ENCODE results near the gene AIFM3.

The AIFM3 gene

GRCh38 chr22:20990184-20991180 lies 23.4 kb downstream of the AIFM3 start:
- TF ChIP-seq ESRRG (CRISPR knock-in tag; IDR thresholded peaks at IDR 0.05) (no peak), SNAI2 (CRISPR knock-in tag; IDR thresholded peaks at IDR 0.05) (no peak), ZFP3 (CRISPR knock-in tag; IDR thresholded peaks at IDR 0.05) (no peak)
- ATAC-seq: no peak

GRCh38 chr22:20991252-20992055 lies 24.4 kb downstream of the AIFM3 start:
- TF ChIP-seq RARB (CRISPR knock-in tag; IDR thresholded peaks at IDR 0.05) (no peak), ZNF565 (CRISPR knock-in tag; conservative IDR thresholded peaks at IDR 0.05; ENCODE audit: low read depth) (no peak), ZC3H10 (CRISPR knock-in tag; IDR thresholded peaks at IDR 0.05) (no peak), TCF4 (CRISPR knock-in tag; IDR thresholded peaks at IDR 0.05; ENCODE audit: borderline replicate concordance) (no peak), ZFP30 (CRISPR knock-in tag; IDR thresholded peaks at IDR 0.05) (no peak), CSDC2 (CRISPR knock-in tag; IDR thresholded peaks at IDR 0.05) (no peak), BACH2 (CRISPR knock-in tag; IDR thresholded peaks at IDR 0.05; ENCODE audit: borderline replicate concordance) (no peak), GLIS3 (CRISPR knock-in tag; IDR thresholded peaks at IDR 0.05) (no peak), ZNF8 (CRISPR knock-in tag; IDR thresholded peaks at IDR 0.05) (no peak), POU6F1 (CRISPR knock-in tag; IDR thresholded peaks at IDR 0.05; ENCODE audit: borderline replicate concordance, low read depth) (no peak)
- ATAC-seq: no peak

GRCh38 chr22:20992056-20992442 lies 25.0 kb downstream of the AIFM3 start:
- no peak for ATAC-seq
- TF ChIP-seq OSR1 (CRISPR knock-in tag; IDR thresholded peaks at IDR 0.05) (no peak), CSDC2 (CRISPR knock-in tag; IDR thresholded peaks at IDR 0.05) (no peak), TOX (CRISPR knock-in tag; IDR thresholded peaks at IDR 0.05; ENCODE audit: borderline replicate concordance) (no peak), ZNF8 (CRISPR knock-in tag; IDR thresholded peaks at IDR 0.05) (no peak), TCF4 (CRISPR knock-in tag; IDR thresholded peaks at IDR 0.05; ENCODE audit: borderline replicate concordance) (no peak), TSHZ2 (CRISPR knock-in tag; IDR thresholded peaks at IDR 0.05) (no peak), ZNF565 (CRISPR knock-in tag; conservative IDR thresholded peaks at IDR 0.05; ENCODE audit: low read depth) (no peak), GLIS3 (CRISPR knock-in tag; IDR thresholded peaks at IDR 0.05) (no peak), PPARA (CRISPR knock-in tag; IDR thresholded peaks at IDR 0.05; ENCODE audit: borderline replicate concordance) (no peak), CREB5 (CRISPR knock-in tag; IDR thresholded peaks at IDR 0.05; ENCODE audit: low read depth) (no peak), ZC3H10 (CRISPR knock-in tag; IDR thresholded peaks at IDR 0.05) (no peak), ARNTL (CRISPR knock-in tag; IDR thresholded peaks at IDR 0.05; ENCODE audit: borderline replicate concordance, low read depth) (no peak), ISL1 (CRISPR knock-in tag; IDR thresholded peaks at IDR 0.05) (no peak), POU6F1 (CRISPR knock-in tag; IDR thresholded peaks at IDR 0.05; ENCODE audit: borderline replicate concordance, low read depth) (no peak), ZFP3 (CRISPR knock-in tag; IDR thresholded peaks at IDR 0.05) (no peak), CSRNP3 (CRISPR knock-in tag; IDR thresholded peaks at IDR 0.05) (no peak), BACH2 (CRISPR knock-in tag; IDR thresholded peaks at IDR 0.05; ENCODE audit: borderline replicate concordance) (no peak), ESRRG (CRISPR knock-in tag; IDR thresholded peaks at IDR 0.05) (no peak), PATZ1 (CRISPR knock-in tag; IDR thresholded peaks at IDR 0.05; ENCODE audit: borderline replicate concordance) (no peak)

All from SK-N-SH treated with all-trans-retinoic acid at 6 μM for 48 hours (cell line).